ENCODE results near the gene TMEM141.
"Not testable (repeated sequence)": the region's sequence is repeated elsewhere in the genome, so short reads cannot be mapped to it uniquely, and the experiment has no call there.

The TMEM141 gene

DNA sequence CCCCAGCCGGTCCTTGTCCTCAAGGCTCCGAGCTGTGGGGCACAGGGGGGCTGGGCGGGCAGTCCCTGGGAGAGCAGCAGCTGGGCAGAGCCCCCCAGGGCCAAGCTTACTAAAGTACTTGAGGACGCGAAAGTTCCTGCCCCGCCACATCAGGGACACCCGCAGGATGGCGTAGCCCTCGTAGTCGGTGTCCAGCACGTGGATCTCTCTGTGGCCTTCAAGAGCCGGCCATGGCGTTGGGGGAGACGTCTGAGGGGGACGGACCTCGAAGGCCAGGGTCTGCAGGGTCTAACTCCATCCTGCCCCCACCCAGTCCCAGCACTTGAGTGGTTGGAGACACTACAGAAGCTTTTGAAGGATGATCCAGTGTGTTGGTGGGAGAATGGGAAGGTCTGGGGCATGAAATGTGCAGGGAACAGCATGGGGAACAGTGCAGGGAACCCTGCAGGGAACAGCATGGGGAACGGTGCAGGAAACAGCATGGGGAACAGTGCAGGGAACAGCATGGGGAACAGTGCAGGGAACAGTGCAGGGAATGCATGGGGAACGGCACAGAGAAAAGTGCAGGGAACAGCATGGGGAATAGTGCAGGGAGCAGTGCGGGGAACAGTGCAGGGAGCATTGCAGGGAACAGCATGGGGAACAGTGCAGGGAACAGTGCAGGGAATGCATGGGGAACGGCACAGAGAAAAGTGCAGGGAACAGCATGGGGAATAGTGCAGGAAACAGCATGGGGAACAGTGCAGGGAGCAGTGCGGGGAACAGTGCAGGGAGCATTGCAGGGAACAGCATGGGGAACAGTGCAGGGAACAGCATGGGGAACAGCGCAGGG is 35.6 kb upstream of the TMEM141 start:
- not testable (repeated sequence) for DNase-seq (ENCODE audit: low spot score)

- no peak for DNase-seq (ENCODE audit: low spot score)
Measured at GRCh38 chr9:136756134-136756438, 35.1 kb upstream of the TMEM141 start.

- DNase-seq (ENCODE audit: low spot score) = no peak
Measured at GRCh38 chr9:136756836-136757235, 34.3 kb upstream of the TMEM141 start.

DNA sequence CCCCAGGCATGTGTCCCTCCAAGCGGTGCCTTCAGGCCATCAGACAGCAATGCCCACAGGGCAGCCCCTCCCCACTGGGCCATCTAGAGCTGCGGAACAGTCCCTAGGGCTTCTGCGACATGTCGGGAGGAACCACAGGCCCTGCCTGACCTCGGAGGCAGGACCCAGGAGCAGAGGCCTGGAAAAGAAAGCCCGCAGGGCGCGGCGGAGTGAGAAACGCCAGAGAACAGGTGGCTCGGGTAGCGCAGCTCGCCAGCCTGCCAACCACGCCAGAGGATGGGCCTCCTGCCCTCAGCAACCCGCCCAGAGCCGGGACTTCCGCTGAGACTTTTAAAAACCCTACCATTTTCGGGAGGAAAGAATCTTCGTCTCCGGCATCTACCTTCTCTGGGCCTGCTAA is 33.8 kb upstream of the TMEM141 start:
- DNase-seq (ENCODE audit: low spot score) = no peak

GRCh38 chr9:136757751-136758140 is 33.4 kb upstream of the TMEM141 start:
- DNase-seq (ENCODE audit: low spot score) = no peak

DNA sequence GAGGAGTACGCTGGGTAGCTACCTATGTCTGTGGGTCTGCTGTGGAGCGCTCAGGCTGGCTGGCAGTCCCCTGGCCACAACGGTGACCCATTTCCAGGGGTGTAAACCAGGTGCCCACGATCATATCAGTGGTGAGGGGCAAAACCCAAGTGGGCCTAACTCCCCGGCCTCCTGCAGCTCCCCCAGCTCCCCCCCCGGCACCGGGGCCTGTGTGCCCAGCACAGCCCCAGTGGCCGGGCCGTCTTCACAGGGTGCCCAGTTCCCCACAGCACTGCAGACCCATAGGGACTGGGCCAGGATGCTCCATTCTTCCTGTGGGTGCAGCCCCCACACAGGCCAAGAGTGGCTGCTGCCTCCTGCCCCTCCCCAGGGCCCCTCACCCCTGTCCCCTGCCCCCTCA is 32.1 kb upstream of the TMEM141 start:
- no peak for DNase-seq (ENCODE audit: low spot score)

DNA sequence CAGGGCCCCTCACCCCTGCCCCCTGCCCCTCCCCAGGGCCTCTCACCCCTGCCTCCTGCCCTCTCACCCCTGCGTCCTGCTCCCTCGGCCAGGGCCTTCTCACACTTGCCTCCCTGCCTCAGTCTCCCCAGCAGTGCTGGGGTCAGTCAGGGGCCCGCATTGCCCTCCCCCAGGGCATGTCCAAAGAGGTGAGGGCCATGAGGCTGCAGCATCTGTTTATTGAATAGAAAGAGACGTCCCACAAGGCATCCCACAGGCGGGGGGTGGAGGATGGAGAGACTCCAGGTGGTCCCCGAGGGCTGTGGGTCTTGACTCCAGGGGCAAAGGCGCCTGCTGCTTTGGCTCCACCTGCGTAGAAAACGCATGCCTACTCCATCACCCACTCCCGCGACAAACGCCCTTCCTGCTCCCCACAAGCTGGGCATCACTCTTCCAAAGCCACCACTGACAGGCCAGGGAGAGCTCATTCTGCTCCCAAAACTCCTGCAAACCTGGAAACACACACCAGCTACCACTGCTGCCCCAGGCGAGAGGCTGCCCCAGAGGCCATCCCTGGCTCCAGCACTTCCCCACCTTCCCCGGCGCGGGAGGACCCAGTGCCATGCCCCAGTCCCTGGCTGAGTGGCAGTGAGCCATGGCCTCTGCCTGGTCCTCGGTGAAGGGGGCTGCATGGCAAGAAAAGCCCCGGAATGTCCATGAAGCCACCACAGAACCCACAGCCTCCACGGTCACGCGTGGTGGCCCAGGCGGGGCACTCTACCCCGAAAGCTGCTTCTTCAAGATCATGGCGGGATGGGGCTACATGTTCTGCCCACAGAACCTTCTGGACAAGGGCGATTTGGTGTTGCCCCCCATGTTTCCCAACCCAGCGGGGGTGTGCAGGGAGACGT is 31.5 kb upstream of the TMEM141 start:
- DNase-seq (ENCODE audit: low spot score) = no peak

GRCh38 chr9:136760424-136760823 is 30.7 kb upstream of the TMEM141 start:
- DNase-seq (ENCODE audit: low spot score) = no peak

- peak; percentile 36 for DNase-seq (ENCODE audit: low spot score)
Measured at GRCh38 chr9:136760834-136761544, 30.2 kb upstream of the TMEM141 start.

GRCh38 chr9:136761545-136761981 is 29.6 kb upstream of the TMEM141 start:
- no peak for DNase-seq (ENCODE audit: low spot score)

GRCh38 chr9:136762221-136762691 is 28.9 kb upstream of the TMEM141 start:
- no peak for DNase-seq (ENCODE audit: low spot score)

DNA sequence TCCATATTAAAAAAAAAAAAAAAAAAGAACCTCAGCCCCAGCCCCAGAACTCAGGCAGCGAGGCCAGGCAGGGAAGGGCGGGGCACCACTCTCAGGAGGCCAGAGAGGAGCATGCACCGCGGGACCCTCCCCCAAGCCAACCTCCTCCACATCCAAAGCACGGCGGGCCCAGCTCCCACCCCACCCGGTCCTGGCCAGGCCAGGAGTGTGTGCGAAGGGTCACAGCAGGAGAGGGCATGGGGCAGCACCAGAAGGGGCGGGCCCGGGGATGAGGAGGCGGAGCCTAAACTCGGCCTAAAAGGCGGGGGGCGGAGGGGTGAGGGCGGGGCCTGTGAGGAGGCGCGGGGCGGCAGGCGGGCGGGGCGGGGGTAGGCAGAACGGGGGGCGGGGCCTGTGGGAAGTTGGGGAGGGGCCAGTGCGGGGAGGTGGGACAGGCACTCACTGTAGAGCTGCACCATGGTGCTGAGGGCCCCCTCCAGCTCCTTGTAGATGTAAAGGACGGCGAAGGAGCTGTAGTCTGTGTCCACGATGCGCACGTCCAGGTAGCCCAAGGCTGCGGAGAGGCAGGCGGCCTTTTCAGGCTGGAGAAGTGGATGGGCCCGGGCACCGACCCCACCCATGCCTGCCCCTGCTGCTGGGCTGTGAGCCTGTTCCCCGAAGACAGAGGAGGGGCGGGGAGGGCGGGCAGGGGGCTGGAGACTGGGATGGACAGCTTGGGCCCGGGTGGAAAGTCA is 28.1 kb upstream of the TMEM141 start:
- peak; percentile 56 for DNase-seq (ENCODE audit: low spot score)

DNA sequence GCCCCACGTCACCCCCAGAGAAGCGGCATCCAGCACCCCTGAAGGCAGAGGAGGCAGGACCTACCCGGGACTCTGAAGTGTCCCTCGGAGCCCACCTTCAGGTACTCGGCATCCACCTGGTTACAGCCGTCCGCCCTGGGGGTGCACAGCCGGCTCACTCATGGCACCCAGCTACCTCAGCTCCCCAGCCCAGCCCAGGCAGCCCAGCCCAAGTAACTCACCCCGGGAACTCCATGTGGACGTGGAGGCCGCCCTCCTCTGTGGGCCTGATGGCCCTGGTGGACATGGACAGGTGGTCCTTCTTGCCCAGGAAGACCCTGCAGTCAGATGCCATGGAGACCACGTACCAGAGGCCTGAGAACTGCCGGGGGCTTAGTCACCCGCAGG is 27.5 kb upstream of the TMEM141 start:
- no peak for DNase-seq (ENCODE audit: low spot score)

- DNase-seq (ENCODE audit: low spot score) = no peak
Measured at GRCh38 chr9:136764301-136764891, 26.7 kb upstream of the TMEM141 start, which contains the start of gene LCN15. Gene LCN15, minus strand, starts transcription at chr9:136764518. Its CDS starts 30 bp downstream, at chr9:136764488.

GRCh38 chr9:136765041-136765440 is 26.1 kb upstream of the TMEM141 start:
- no peak for DNase-seq (ENCODE audit: low spot score)

- DNase-seq (ENCODE audit: low spot score) = not testable (repeated sequence)
Measured at GRCh38 chr9:136765745-136766409, 25.3 kb upstream of the TMEM141 start.

DNA sequence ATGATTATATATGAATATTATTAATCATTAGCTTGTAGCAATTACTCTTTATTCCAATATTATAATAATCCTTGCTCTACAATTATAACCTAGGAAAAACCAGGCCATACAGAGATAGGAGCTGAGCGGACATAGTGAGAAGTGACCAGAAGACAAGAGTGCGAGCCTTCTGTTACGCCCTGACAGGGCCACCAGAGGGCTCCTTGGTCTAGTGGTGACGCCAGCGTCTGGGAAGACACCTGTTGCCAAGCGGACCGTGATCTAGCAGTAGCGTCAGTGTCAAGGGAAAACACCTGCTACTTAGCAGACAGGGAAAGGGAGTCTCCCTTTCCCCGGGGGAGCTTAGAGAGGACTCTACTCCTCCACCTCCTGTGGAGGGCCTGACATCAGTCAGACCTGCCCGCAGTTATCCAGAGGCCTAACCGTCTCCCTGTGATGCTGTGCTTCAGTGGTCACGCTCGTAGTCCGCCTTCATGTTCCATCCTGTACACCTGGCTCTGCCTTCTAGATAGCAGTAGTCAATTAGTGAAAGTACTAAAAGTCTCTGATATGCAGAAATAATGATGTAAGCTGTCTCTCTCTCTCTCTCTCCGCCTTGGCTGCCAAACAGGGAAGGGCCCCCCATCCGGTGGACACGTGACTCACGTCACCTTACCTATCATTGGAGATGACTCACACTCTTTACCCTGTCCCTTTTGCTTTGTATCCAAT is 24.6 kb upstream of the TMEM141 start:
- peak; percentile 53 for DNase-seq (ENCODE audit: low spot score)

DNA sequence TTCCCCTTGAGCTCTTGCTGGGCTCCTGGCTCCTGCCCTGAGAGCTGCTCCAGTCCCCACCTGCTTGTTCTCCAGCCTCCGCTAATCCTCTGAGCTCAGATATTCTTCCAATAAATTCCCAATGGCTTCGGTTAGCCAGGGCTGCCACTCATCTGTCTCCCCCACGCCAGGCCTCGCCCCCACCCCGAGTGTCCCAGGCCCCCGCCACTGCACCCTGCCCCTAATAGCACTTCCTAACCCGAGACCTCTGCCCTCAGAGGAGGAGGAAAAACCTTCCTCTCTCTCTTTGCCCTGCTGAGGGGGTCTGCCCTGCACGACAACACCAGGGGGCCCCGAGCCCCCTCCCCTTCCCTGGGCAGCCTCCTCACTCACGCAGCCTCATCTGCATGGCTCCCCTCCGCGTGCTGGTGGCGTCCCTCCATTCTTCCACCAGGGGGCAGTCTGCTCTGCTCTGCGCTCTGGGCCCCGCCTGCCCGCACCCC is 21.4 kb upstream of the TMEM141 start:
- peak; percentile 53 for DNase-seq (ENCODE audit: low spot score)

DNA sequence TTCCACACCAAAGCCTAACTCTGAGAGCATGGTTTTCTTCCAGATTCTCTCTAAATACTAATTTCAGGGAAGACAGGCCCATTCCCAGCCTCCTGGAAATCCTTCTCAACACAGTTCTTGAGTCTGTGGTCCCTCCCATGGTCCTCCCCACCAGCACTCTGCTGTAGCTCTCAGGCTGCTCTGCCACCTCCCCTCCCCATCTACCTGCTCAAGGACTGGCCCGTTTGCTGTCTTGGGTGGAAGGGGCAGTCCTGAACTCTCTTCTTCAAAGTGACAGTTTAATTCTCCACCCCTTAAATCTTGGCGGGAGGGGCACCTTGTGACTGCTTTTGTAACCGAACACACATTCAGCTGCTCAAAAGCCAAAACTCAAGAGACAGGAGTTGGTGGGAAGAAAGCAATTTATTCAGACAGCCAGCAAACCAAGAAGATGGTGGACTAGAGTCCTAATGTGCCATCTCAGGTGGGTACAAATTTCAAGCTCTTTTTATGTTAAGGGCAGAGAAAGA is 19.2 kb upstream of the TMEM141 start:
- DNase-seq (ENCODE audit: low spot score) = no peak
